GM23248 (cell line): ENCODE measurements around the gene CCNG1. TPM values are rescaled to one million over a fixed set of nuclear protein-coding genes. Genes with fewer than 3 reads are reported as not detected.
A peak's percentile ranks its signal among the peaks of the same experiment; 100 is the strongest.

Experiments used
- DNase-seq: peaks from one replicate; pipeline ENCODE4 v3.0.0-alpha.2; 2015
- H2AFZ ChIP-seq: fragments of 200-600 bp; sonication (generic); 2 replicates; pipeline ENCODE4 v1.6.1; 2016; ENCODE audit warnings: antibody characterized with exemption
- H3F3A ChIP-seq: fragments of 200-600 bp; sonication (generic); 2 replicates; pipeline ENCODE4 v1.6.1; 2016; ENCODE audit warnings: mild to moderate bottlenecking, antibody characterized with exemption, mixed run types; ENCODE audit not compliant: insufficient read depth
- H3K27ac ChIP-seq: fragments of 200-600 bp; sonication (generic); 2 replicates; pipeline ENCODE4 v1.5.1; 2016; ENCODE audit warnings: mild to moderate bottlenecking
- H3K27me3 ChIP-seq: fragments of 200-600 bp; sonication (generic); replicated peaks from 2 replicates; pipeline ENCODE4 v1.6.1; 2016; ENCODE audit warnings: mild to moderate bottlenecking; ENCODE audit not compliant: insufficient read depth
- H3K36me3 ChIP-seq: fragments of 200-600 bp; sonication (generic); 2 replicates; pipeline ENCODE4 v1.6.1; 2016; ENCODE audit warnings: low read depth, mild to moderate bottlenecking
- H3K4me1 ChIP-seq: fragments of 200-600 bp; sonication (generic); 2 replicates; pipeline ENCODE4 v1.6.1; 2016; ENCODE audit warnings: mild to moderate bottlenecking; ENCODE audit not compliant: insufficient read depth
- H3K4me2 ChIP-seq: fragments of 200-600 bp; sonication (generic); one replicate; pipeline ENCODE4 v1.6.1; 2016; ENCODE audit warnings: mild to moderate bottlenecking; ENCODE audit not compliant: unreplicated experiment
- H3K4me3 ChIP-seq: fragments of 200-600 bp; sonication (generic); 2 replicates; pipeline ENCODE4 v1.5.1; 2016; ENCODE audit warnings: mild to moderate bottlenecking
- H3K79me2 ChIP-seq: fragments of 200-600 bp; sonication (generic); 2 replicates; pipeline ENCODE4 v1.6.1; 2016; ENCODE audit warnings: mild to moderate bottlenecking; ENCODE audit not compliant: insufficient read depth
- H3K9ac ChIP-seq: fragments of 200-600 bp; sonication (generic); 2 replicates; pipeline ENCODE4 v1.6.1; 2016; ENCODE audit warnings: mild to moderate bottlenecking
- H3K9me2 ChIP-seq: fragments of 200-600 bp; sonication (generic); 2 replicates; pipeline ENCODE4 v1.6.1; 2016; ENCODE audit warnings: mixed run types, mild to moderate bottlenecking, moderate library complexity; ENCODE audit not compliant: insufficient read depth
- H3K9me3 ChIP-seq: fragments of 200-600 bp; sonication (generic); one replicate; pipeline ENCODE4 v1.6.1; 2017; ENCODE audit warnings: low read depth
- H4K20me1 ChIP-seq: fragments of 200-600 bp; sonication (generic); 2 replicates; pipeline ENCODE4 v1.6.0; 2016; ENCODE audit not compliant: insufficient read depth
- EZH2 ChIP-seq: fragments of 200-600 bp; sonication (generic); IDR thresholded peaks from 2 replicates; pipeline ENCODE4 v1.6.1; 2018; ENCODE audit warnings: antibody characterized with exemption, mild to moderate bottlenecking; ENCODE audit not compliant: insufficient read depth, poor library complexity, severe bottlenecking
- EZH2phosphoT487 ChIP-seq: fragments of 200-600 bp; sonication (generic); IDR thresholded peaks from 2 replicates; pipeline ENCODE4 v1.6.1; 2018; ENCODE audit warnings: antibody characterized with exemption, moderate library complexity, mild to moderate bottlenecking, low read depth; ENCODE audit not compliant: insufficient read depth
- WGBS, 2 experiments: methylation state at CpG; one replicate each; pipeline ENCODE4 v1.1.6; 2015 to 2017; ENCODE audit warnings: low lambda C conversion rate in 2 of 2, low coverage in 1 of 2; ENCODE audit errors: missing lambda C conversion rate in 2 of 2; 5-methylcytosine and 5-hydroxymethylcytosine counted together
- in situ Hi-C: fragments of 300-500 bp; cut with MboI; formaldehyde crosslinking; loops from 2 replicates; pipeline ENCODE4 v1.15.0; 2020
- polyA plus RNA-seq: library from polyadenylated mRNA; unstranded; fragments of >200 nt; fragmentation: Nextera tagmentation; extraction: Ambion mirVana; gene quantifications from 2 replicates; pipeline ENCODE4 v1.2.1, GENCODE V29; 2016
- total RNA-seq: library from RNA; depleted of rRNA; stranded (reverse); fragments of >200 nt; shearing (Covaris generic); gene quantifications from 2 replicates; pipeline ENCODE4 v1.2.3, GENCODE V29; 2014

Gene CCNG1
- total and polyA plus RNA-seq, 2 experiments from 2014 or later = 101 to 166 TPM

DNA sequence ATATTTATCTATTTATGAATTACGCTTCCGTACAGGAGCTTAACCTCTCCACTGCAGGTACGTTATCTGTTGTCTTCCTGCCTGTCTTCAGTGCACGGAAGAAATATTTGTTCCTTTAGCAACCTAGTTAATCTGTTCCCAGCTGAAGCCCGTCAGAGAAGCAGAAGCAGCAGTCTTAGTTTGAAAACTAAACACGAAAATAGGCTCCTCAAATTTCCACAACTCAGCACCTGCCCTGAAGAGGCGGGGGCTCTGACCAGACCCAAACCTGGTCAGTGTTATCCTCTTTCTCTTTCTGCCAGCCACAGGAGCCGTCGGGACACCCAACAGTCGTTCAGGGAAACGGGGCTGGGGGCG is 22.0 kb downstream of the CCNG1 start:
- 0 to 1% methylated on average over 12 of the region's 12 CpGs for WGBS, 2 experiments
- Histone ChIP-seq H3K9me3 (no peaks in the 10 kb centered on the region), H3F3A (peaks cover 36% of the 10 kb centered on the region), H3K4me3 (peak overlapping the region; percentile 85), H2AFZ (peak overlapping the region; percentile 91), H3K36me3 (no peaks in the 10 kb centered on the region), H3K4me1 (peaks cover 23% of the 10 kb centered on the region), H4K20me1 (no peaks in the 10 kb centered on the region), H3K9me2 (no peaks in the 10 kb centered on the region), H3K27ac (peak overlapping the region; percentile 97), H3K9ac (peak overlapping the region; percentile 92), H3K79me2 (peaks cover 54% of the 10 kb centered on the region), H3K27me3 (no peaks in the 10 kb centered on the region), H3K4me2 (peak overlapping the region; percentile 94)
- no peak for TF ChIP-seq EZH2phosphoT487
- no peak for TF ChIP-seq EZH2
- no peak for DNase-seq
- in situ Hi-C loops = no loop called here

DNA sequence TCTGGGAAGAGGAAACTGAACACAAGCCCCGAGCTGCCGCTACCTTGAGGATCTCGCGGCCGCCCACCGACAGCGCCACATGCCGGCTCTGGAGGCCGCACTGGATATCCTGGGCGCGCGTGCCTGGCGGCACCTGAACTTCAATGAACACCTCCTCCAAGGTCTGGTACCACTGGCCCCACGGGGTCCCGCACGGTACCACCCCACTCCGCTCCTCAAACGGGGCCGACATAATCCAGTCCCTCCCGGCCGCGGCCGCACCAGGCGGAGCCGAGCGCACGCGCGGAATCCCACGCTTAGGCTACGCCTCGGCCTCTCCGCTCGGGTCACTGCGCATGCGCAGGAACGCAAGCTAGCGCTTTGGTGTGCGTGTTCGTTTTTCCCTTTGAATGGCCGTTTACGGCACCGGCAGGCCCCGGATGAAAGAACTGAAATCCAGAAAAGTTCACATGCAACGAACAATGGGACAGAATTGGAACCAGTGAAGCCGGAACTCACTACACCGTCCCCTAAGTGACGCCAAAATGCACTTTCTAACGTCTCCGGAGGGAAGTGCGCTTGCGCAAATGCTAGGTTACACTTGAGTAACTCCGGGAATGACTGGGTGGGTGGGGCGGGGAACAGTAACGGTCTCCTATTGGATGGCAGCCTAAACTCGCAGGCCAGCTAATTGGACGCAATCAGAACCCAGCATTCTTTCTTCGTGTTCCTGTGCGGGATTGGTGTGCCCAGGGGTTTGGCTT is 22.6 kb downstream of the CCNG1 start, which contains the start of gene NUDCD2:
Gene NUDCD2, minus strand, starts transcription at position 284 of the 743 bp plus-strand sequence. Its CDS starts 52 bp downstream, at position 232.
- no peaks in the 10 kb centered on the region for H4K20me1 ChIP-seq
- peaks cover 53% of the 10 kb centered on the region for H3K79me2 ChIP-seq
- H3K4me1 ChIP-seq = peaks cover 23% of the 10 kb centered on the region
- peak within 1 kb of the TSS; percentile 97 for H3K27ac ChIP-seq
- H3K36me3 ChIP-seq = no peaks in the 10 kb centered on the region
- H3K27me3 ChIP-seq = no peaks in the 10 kb centered on the region
- peaks cover 36% of the 10 kb centered on the region for H3F3A ChIP-seq
- H3K9ac ChIP-seq = peak within 1 kb of the TSS; percentile 92
- peak within 1 kb of the TSS; percentile 85 for H3K4me3 ChIP-seq
- in situ Hi-C loops = no loop called here
- TF ChIP-seq EZH2 = no peak
- TF ChIP-seq EZH2phosphoT487 = no peak
- H3K9me3 ChIP-seq = no peaks in the 10 kb centered on the region
- H3K4me2 ChIP-seq = peak within 1 kb of the TSS; percentile 94
- 1 to 2% methylated on average over 48 to 59 of the region's 59 CpGs for WGBS, 2 experiments
- peak within 1 kb of the TSS; percentile 97 for H2AFZ ChIP-seq
- no peaks in the 10 kb centered on the region for H3K9me2 ChIP-seq
- DNase-seq = peak; percentile 99

DNA sequence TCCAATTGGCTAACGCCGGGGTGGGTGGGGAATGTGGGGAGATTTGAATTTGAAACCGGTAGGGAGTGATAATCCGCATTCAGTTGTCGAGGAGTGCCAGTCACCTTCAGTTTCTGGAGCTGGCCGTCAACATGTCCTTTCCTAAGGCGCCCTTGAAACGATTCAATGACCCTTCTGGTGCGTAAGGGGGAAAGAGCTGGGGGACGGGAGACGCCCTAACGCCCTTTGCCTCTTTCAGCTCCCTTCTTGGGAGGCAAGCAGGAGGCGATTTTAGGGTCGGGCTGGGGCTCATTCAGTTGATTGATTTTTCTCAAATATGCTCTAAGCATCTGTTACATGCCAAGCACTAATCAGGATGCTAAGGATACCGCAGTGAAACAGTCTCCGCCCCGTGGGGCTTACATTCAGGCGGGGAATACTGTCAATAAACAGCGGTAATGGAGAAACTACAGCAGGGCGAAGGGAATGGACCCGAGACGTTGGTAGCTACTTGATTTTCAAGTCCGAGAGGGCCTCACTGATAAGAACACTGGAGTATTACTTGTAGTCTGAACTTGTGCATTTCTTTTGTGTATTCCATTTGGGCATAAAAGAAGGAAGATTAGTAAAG is 23.3 kb downstream of the CCNG1 start, which contains the start of gene HMMR:
Gene HMMR, plus strand, starts transcription at position 71 of the 610 bp plus-strand sequence. Its CDS starts 61 bp downstream, at position 132.
- peaks cover 23% of the 10 kb centered on the region for H3K4me1 ChIP-seq
- peaks cover 34% of the 10 kb centered on the region for H3F3A ChIP-seq
- peak within 1 kb of the TSS; percentile 97 for H2AFZ ChIP-seq
- in situ Hi-C loops = no loop called here
- H3K36me3 ChIP-seq = no peaks in the 10 kb centered on the region
- no peaks in the 10 kb centered on the region for H3K27me3 ChIP-seq
- peak within 1 kb of the TSS; percentile 94 for H3K4me2 ChIP-seq
- 0 to 1% methylated on average over 18 to 23 of the region's 23 CpGs for WGBS, 2 experiments
- peak; percentile 59 for DNase-seq
- TF ChIP-seq EZH2phosphoT487 = no peak
- no peak for TF ChIP-seq EZH2
- peak within 1 kb of the TSS; percentile 85 for H3K4me3 ChIP-seq
- H4K20me1 ChIP-seq = no peaks in the 10 kb centered on the region
- no peaks in the 10 kb centered on the region for H3K9me3 ChIP-seq
- peak within 1 kb of the TSS; percentile 92 for H3K9ac ChIP-seq
- no peaks in the 10 kb centered on the region for H3K9me2 ChIP-seq
- H3K79me2 ChIP-seq = peaks cover 54% of the 10 kb centered on the region
- peak within 1 kb of the TSS; percentile 97 for H3K27ac ChIP-seq

DNA sequence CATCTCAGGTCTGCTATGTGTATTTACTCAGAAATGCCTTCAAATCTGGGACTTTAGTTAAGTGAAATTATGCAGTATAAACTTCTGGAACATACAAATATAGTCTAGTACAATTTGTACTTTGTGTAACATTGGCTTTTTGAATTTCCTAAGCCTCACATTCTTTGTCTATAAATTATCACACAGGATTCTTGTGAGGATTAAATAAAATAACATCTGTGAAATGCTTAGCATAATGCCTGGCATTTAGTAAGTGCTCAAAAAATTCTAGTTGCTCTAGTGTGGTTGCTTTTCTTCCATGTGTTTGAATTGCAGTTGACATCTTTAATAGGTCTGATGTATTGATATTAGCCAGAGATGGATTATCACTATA is 25.7 kb downstream of the CCNG1 start:
- no peaks in the 10 kb centered on the region for H3K9me3 ChIP-seq
- H2AFZ ChIP-seq = peak overlapping the region; percentile 97
- in situ Hi-C loops = no loop called here
- H3K27ac ChIP-seq = peak overlapping the region; percentile 74
- H3K79me2 ChIP-seq = peaks cover 43% of the 10 kb centered on the region
- H3F3A ChIP-seq = peaks cover 25% of the 10 kb centered on the region
- H3K27me3 ChIP-seq = no peaks in the 10 kb centered on the region
- H3K4me1 ChIP-seq = peaks cover 23% of the 10 kb centered on the region
- no peak overlapping the region for H3K4me2 ChIP-seq
- H3K36me3 ChIP-seq = no peaks in the 10 kb centered on the region
- no peaks in the 10 kb centered on the region for H3K9me2 ChIP-seq
- DNase-seq = no peak
- H4K20me1 ChIP-seq = no peaks in the 10 kb centered on the region
- H3K9ac ChIP-seq = peak overlapping the region; percentile 80; the same call in 1 of the 2 replicates
- H3K4me3 ChIP-seq = no peak overlapping the region
- TF ChIP-seq EZH2phosphoT487 (no peak), EZH2 (no peak)
